ENCODE data around the gene FASTKD3.
"Not testable (repeated sequence)": the region's sequence is repeated elsewhere in the genome, so short reads cannot be mapped to it uniquely, and the experiment has no call there.

The FASTKD3 gene

GRCh38 chr5:7868773-7869473, at the start of gene FASTKD3, which contains the start of gene MTRR:
Gene FASTKD3, minus strand, starts transcription at chr5:7869031. Its CDS starts 948 bp downstream, at chr5:7868083.
Gene MTRR, plus strand, starts transcription at chr5:7869148. Its CDS starts 1,647 bp downstream, at chr5:7870795.
- peak; percentile 95 for DNase-seq

GRCh38 chr5:7917130-7918123, 48.6 kb upstream of the FASTKD3 start:
- no peak for DNase-seq

GRCh38 chr5:7916171-7916804, 47.5 kb upstream of the FASTKD3 start:
- DNase-seq: no peak

- not testable (repeated sequence) for DNase-seq
Measured at GRCh38 chr5:7911429-7911771, 42.6 kb upstream of the FASTKD3 start.

- DNase-seq: no peak
Measured at GRCh38 chr5:7910738-7911428, 42.1 kb upstream of the FASTKD3 start.

- no peak for DNase-seq
Measured at GRCh38 chr5:7908317-7908716, 39.5 kb upstream of the FASTKD3 start.

GRCh38 chr5:7907612-7908011, 38.8 kb upstream of the FASTKD3 start:
- no peak for DNase-seq

GRCh38 chr5:7904170-7904569, 35.3 kb upstream of the FASTKD3 start:
- DNase-seq: no peak

GRCh38 chr5:7902666-7903625, 34.1 kb upstream of the FASTKD3 start:
- no peak for DNase-seq

GRCh38 chr5:7902201-7902600, 33.4 kb upstream of the FASTKD3 start:
- no peak for DNase-seq

- no peak for DNase-seq
Measured at GRCh38 chr5:7897014-7897600, 28.3 kb upstream of the FASTKD3 start.

GRCh38 chr5:7894860-7895259, 26.0 kb upstream of the FASTKD3 start:
- no peak for DNase-seq

- no peak for DNase-seq
Measured at GRCh38 chr5:7894439-7894838, 25.6 kb upstream of the FASTKD3 start.

- DNase-seq: no peak
Measured at GRCh38 chr5:7888901-7889300, 20.1 kb upstream of the FASTKD3 start.

- DNase-seq: peak; percentile 30
Measured at GRCh38 chr5:7886849-7887475, 18.1 kb upstream of the FASTKD3 start.

GRCh38 chr5:7884491-7885267, 15.8 kb upstream of the FASTKD3 start:
- no peak for DNase-seq

GRCh38 chr5:7882926-7883325, 14.1 kb upstream of the FASTKD3 start:
- no peak for DNase-seq

GRCh38 chr5:7881816-7882215, 13.0 kb upstream of the FASTKD3 start:
- DNase-seq: no peak

- DNase-seq: no peak
Measured at GRCh38 chr5:7881091-7881490, 12.3 kb upstream of the FASTKD3 start.

GRCh38 chr5:7878381-7878873, 9.6 kb upstream of the FASTKD3 start:
- no peak for DNase-seq
